Neural cell (in vitro differentiated cells): ENCODE measurements around the gene VWA8.

ENCODE experiments used
- POLR2AphosphoS5 ChIP-seq: IDR thresholded peaks from 2 replicates; pipeline ENCODE4 v1.6.1; 2012
- SMC3 ChIP-seq: fragments of 450-650 bp; conservative IDR thresholded peaks from 2 replicates; pipeline ENCODE4 v1.6.1; 2014; ENCODE audit warnings: antibody characterized with exemption, mild to moderate bottlenecking, moderate library complexity; ENCODE audit not compliant: poor library complexity
- TF ChIP-seq, protein P1 (sequence below): fragments of 450-650 bp; IDR thresholded peaks from 2 replicates; pipeline ENCODE4 v1.5.1; 2014; ENCODE audit warnings: antibody characterized with exemption, mild to moderate bottlenecking, moderate library complexity; ENCODE audit not compliant: poor library complexity, severe bottlenecking

DNA sequence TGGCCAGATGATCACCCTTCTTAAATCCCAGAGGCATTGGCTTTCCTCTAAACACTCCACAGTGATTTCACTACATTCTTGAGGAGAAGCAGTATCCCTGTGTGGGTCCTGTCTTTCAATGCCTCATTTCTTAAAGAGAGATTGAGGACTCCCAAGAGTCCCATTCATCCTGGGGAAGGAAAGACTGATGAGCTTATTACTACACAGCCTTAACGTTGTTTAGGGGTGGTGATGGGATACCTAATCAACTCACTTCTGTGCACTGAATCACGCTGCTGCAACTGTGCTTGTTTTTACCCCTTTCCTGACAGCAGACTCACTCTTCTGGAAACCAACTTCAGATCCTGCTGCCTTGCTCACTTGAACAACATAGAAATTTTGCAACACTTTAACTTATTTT is 300.5 kb downstream of the VWA8 start:
- TF ChIP-seq POLR2AphosphoS5 = no peak
- TF ChIP-seq, protein P1, sequence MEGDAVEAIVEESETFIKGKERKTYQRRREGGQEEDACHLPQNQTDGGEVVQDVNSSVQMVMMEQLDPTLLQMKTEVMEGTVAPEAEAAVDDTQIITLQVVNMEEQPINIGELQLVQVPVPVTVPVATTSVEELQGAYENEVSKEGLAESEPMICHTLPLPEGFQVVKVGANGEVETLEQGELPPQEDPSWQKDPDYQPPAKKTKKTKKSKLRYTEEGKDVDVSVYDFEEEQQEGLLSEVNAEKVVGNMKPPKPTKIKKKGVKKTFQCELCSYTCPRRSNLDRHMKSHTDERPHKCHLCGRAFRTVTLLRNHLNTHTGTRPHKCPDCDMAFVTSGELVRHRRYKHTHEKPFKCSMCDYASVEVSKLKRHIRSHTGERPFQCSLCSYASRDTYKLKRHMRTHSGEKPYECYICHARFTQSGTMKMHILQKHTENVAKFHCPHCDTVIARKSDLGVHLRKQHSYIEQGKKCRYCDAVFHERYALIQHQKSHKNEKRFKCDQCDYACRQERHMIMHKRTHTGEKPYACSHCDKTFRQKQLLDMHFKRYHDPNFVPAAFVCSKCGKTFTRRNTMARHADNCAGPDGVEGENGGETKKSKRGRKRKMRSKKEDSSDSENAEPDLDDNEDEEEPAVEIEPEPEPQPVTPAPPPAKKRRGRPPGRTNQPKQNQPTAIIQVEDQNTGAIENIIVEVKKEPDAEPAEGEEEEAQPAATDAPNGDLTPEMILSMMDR = no peak
- TF ChIP-seq SMC3 = no peak
